HEK293 (cell line): ENCODE data around the gene KIF1A.

ENCODE experiments used
- ZNF366 ChIP-seq: fragments of 450-650 bp; formaldehyde crosslinking; conservative IDR thresholded peaks from 2 replicates; pipeline ENCODE4 v1.5.1; 2016; ENCODE audit warnings: missing biosample characterization, missing genetic modification characterization
- ZNF510 ChIP-seq: fragments of 450-650 bp; formaldehyde crosslinking; IDR thresholded peaks from 2 replicates; pipeline ENCODE4 v1.5.1; 2018; ENCODE audit warnings: mild to moderate bottlenecking, missing genetic modification characterization, missing biosample characterization; ENCODE audit not compliant: insufficient replicate concordance

DNA sequence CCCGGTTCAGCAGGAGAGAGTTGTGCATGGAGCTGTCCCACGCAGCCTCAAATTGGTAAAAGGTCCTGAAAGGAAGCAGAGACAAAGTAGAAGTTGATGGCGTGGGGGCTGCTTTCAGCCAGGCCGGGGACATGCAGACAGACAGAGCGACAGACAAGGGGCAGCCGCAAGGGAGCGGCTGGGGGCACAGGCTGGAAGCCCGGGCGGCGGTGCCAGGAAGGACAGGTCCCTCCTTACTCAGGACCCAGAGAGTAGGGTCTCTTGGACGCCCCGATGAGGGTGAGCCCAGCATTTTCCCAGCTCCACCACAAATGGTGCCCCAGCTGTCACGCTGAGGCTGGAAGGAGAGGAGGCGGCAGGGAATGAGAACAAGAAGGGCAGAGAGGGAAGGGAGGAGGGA, 93.1 kb downstream of the KIF1A start:
- no peak for TF ChIP-seq ZNF510
- TF ChIP-seq ZNF366 (tag by site-specific recombination): no peak
